GM12878 (cell line): Measurements from ENCODE around the gene GTPBP6.

ENCODE experiments used
- ATF7 ChIP-seq: fragments of 450-650 bp; IDR thresholded peaks from 2 replicates; pipeline ENCODE4 v1.6.1; 2016; ENCODE audit warnings: low read depth, mild to moderate bottlenecking
- BCL3 ChIP-seq: IDR thresholded peaks from 2 replicates; pipeline ENCODE4 v1.6.1; 2011; ENCODE audit warnings: borderline replicate concordance, low read depth, mild to moderate bottlenecking, moderate library complexity, low read length; ENCODE audit not compliant: insufficient read depth, poor library complexity, severe bottlenecking
- BRCA1 ChIP-seq: IDR thresholded peaks from 2 replicates; pipeline ENCODE4 v1.6.1; 2011; ENCODE audit warnings: low read depth, low read length, improper control_type of control experiment
- CBFB ChIP-seq: IDR thresholded peaks from 2 replicates; pipeline ENCODE4 v1.6.1; 2016; ENCODE audit warnings: antibody characterized with exemption, low read depth
- CTCF ChIP-seq, 3 experiments: IDR thresholded peaks in 2 of 3; conservative IDR thresholded peaks in 1 of 3; 2 replicates each; pipeline ENCODE4 v1.5.1; 2011; ENCODE audit warnings: low read depth in 3 of 3, low read length in 3 of 3, mild to moderate bottlenecking in 3 of 3, control low read depth in 2 of 3, moderate library complexity in 2 of 3, inconsistent platforms in 1 of 3, mixed read lengths in 1 of 3; ENCODE audit not compliant: control insufficient read depth in 2 of 3, insufficient read depth in 1 of 3; ENCODE audit errors: extremely low read depth in 1 of 3
- ESRRA ChIP-seq: IDR thresholded peaks from 2 replicates; pipeline ENCODE4 v1.6.1; 2012; ENCODE audit warnings: mild to moderate bottlenecking, low read length, improper control_type of control experiment
- MYC ChIP-seq: IDR thresholded peaks from 2 replicates; pipeline ENCODE4 v1.6.1; 2011; ENCODE audit warnings: mild to moderate bottlenecking, low read length, moderate library complexity, inconsistent platforms; ENCODE audit not compliant: insufficient read depth, insufficient replicate concordance, insufficient read length, severe bottlenecking
- POLR2A ChIP-seq: IDR thresholded peaks from 2 replicates; pipeline ENCODE4 v1.6.1; 2011; ENCODE audit warnings: low read depth, mild to moderate bottlenecking, low read length
- POLR2AphosphoS5 ChIP-seq: IDR thresholded peaks from 2 replicates; pipeline ENCODE4 v1.6.1; 2011; ENCODE audit warnings: mild to moderate bottlenecking, low read length, inconsistent platforms
- TARDBP ChIP-seq: IDR thresholded peaks from 2 replicates; pipeline ENCODE4 v1.6.1; 2016; ENCODE audit warnings: borderline replicate concordance
- TCF12 ChIP-seq: IDR thresholded peaks from 2 replicates; pipeline ENCODE4 v1.6.1; 2011; ENCODE audit warnings: low read depth, mild to moderate bottlenecking, low read length
- TF ChIP-seq, protein P1 (sequence below): IDR thresholded peaks from 2 replicates; pipeline ENCODE4 v1.6.1; 2012; ENCODE audit warnings: low read depth, low read length, improper control_type of control experiment

GRCh38 chrX:353566-354535, 35.3 kb upstream of the GTPBP6 start:
- TF ChIP-seq, protein P1, sequence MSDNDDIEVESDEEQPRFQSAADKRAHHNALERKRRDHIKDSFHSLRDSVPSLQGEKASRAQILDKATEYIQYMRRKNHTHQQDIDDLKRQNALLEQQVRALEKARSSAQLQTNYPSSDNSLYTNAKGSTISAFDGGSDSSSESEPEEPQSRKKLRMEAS, result no peak
- TF ChIP-seq MYC (no peak), CTCF (IDR thresholded peaks at IDR 0.05 in 2 of 3, conservative IDR thresholded peaks at IDR 0.05 in 1 of 3; ENCODE audit: control insufficient read depth in 2 of 3, extremely low read depth in 1 of 3, insufficient read depth in 1 of 3, low read depth in 3 of 3, low read length in 3 of 3) (no peak), POLR2AphosphoS5 (no peak), ATF7 (no peak), BCL3 (no peak), TCF12 (no peak), TARDBP (no peak), ESRRA (no peak), CBFB (no peak), POLR2A (no peak), BRCA1 (no peak)
